HG03575 (cell line): ENCODE measurements around the gene NR6A1.

Experiments
- ATAC-seq: cut with Tn5 transposase; IDR thresholded peaks from one replicate; pipeline ENCODE4 v1.9.1; 2021; ENCODE audit not compliant: unreplicated experiment, insufficient number of reproducible peaks, low FRiP score; ENCODE audit errors: extremely low read depth

NR6A1 gene

GRCh38 chr9:124771021-124771866 is at the start of gene NR6A1:
Gene NR6A1, minus strand, starts transcription at chr9:124771311.
- ATAC-seq = peak; percentile 61

GRCh38 chr9:124818431-124819281 is 47.5 kb upstream of the NR6A1 start:
- ATAC-seq = no peak

- no peak for ATAC-seq
Measured at GRCh38 chr9:124815601-124816000, 44.5 kb upstream of the NR6A1 start.

- ATAC-seq = no peak
Measured at GRCh38 chr9:124814164-124814535, 43.0 kb upstream of the NR6A1 start.

GRCh38 chr9:124813501-124814163 is 42.5 kb upstream of the NR6A1 start:
- ATAC-seq = no peak

- ATAC-seq = no peak
Measured at GRCh38 chr9:124813041-124813440, 41.9 kb upstream of the NR6A1 start.

GRCh38 chr9:124812441-124812876 is 41.3 kb upstream of the NR6A1 start:
- ATAC-seq = no peak

GRCh38 chr9:124810663-124811355 is 39.7 kb upstream of the NR6A1 start:
- ATAC-seq = no peak

GRCh38 chr9:124809741-124810500 is 38.8 kb upstream of the NR6A1 start:
- no peak for ATAC-seq

- ATAC-seq = no peak
Measured at GRCh38 chr9:124809211-124809610, 38.1 kb upstream of the NR6A1 start.

- ATAC-seq = no peak
Measured at GRCh38 chr9:124808246-124808956, 37.3 kb upstream of the NR6A1 start.

GRCh38 chr9:124805186-124805585 is 34.1 kb upstream of the NR6A1 start:
- no peak for ATAC-seq

GRCh38 chr9:124803911-124804310 is 32.8 kb upstream of the NR6A1 start:
- no peak for ATAC-seq

GRCh38 chr9:124802426-124802825 is 31.3 kb upstream of the NR6A1 start:
- ATAC-seq = no peak

- no peak for ATAC-seq
Measured at GRCh38 chr9:124801356-124801755, 30.2 kb upstream of the NR6A1 start.

GRCh38 chr9:124800306-124801259 is 29.5 kb upstream of the NR6A1 start:
- ATAC-seq = no peak
